IgD-negative memory B cell (primary cell): ENCODE measurements around the gene KIF6. TPM values are rescaled to one million over a fixed set of nuclear protein-coding genes. Genes with fewer than 3 reads are reported as not detected.

Experiments used
- H3K27ac Mint-ChIP-seq, 3 donors: one replicate each; pipeline ENCODE4 v1.8.0; 2020 to 2022; ENCODE audit warnings: mild to moderate bottlenecking in 3 of 3, mixed read lengths in 3 of 3, moderate library complexity in 1 of 3
- H3K27me3 Mint-ChIP-seq: one replicate; pipeline ENCODE4 v1.8.0; 2021; ENCODE audit warnings: mixed read lengths
- H3K36me3 Mint-ChIP-seq: one replicate; pipeline ENCODE4 v1.8.0; 2020; ENCODE audit warnings: mild to moderate bottlenecking, mixed read lengths
- H3K4me1 Mint-ChIP-seq, 3 donors: one replicate each; pipeline ENCODE4 v1.8.0; 2020 to 2022; ENCODE audit warnings: mixed read lengths in 3 of 3, mild to moderate bottlenecking in 1 of 3
- H3K4me3 Mint-ChIP-seq, 4 donors: one replicate each; pipeline ENCODE4 v1.8.0; 2020 to 2022; ENCODE audit warnings: mild to moderate bottlenecking in 4 of 4, mixed read lengths in 4 of 4, moderate library complexity in 3 of 4
- H3K9me3 Mint-ChIP-seq, 3 donors: one replicate each; pipeline ENCODE4 v1.8.0; 2020 to 2021; ENCODE audit warnings: mixed read lengths in 3 of 3, mild to moderate bottlenecking in 1 of 3
- polyA plus RNA-seq: library from polyadenylated mRNA; unstranded; fragments of 300-500 nt; fragmentation: Illumina TruSeq; gene quantifications from one replicate; pipeline ENCODE4 v1.2.3, GENCODE V29; 2021

Gene KIF6
- polyA plus RNA-seq, 1 donor from 2014 or later = not detected

GRCh38 chr6:39282774-39283173 lies 442.4 kb downstream of the KIF6 start:
- H3K27ac Mint-ChIP-seq = no peak overlapping the region
- H3K36me3 Mint-ChIP-seq = peaks cover 2% of the 10 kb centered on the region
- peaks cover 0 to 2% (median 2%) of the 10 kb centered on the region in 3 donors for H3K4me1 Mint-ChIP-seq
- no peak overlapping the region for H3K4me3 Mint-ChIP-seq
- peaks cover 0 to 3% (median 0%) of the 10 kb centered on the region in 3 donors for H3K9me3 Mint-ChIP-seq
- H3K27me3 Mint-ChIP-seq = peaks cover 14% of the 10 kb centered on the region

GRCh38 chr6:39281312-39281980 lies 443.8 kb downstream of the KIF6 start:
- Mint-ChIP-seq H3K4me3 (no peak overlapping the region), H3K27me3 (peaks cover 14% of the 10 kb centered on the region), H3K9me3 (peaks cover 0 to 5% (median 0%) of the 10 kb centered on the region in 3 donors), H3K36me3 (peaks cover 2% of the 10 kb centered on the region), H3K27ac (no peak overlapping the region), H3K4me1 (peaks cover 0 to 2% (median 2%) of the 10 kb centered on the region in 3 donors)

GRCh38 chr6:39280247-39280731 lies 444.9 kb downstream of the KIF6 start:
- Mint-ChIP-seq H3K4me1 (peaks cover 0 to 2% (median 0%) of the 10 kb centered on the region in 3 donors), H3K27me3 (peaks cover 15% of the 10 kb centered on the region), H3K9me3 (peaks cover 0 to 5% (median 0%) of the 10 kb centered on the region in 3 donors), H3K27ac (no peak overlapping the region), H3K4me3 (no peak overlapping the region), H3K36me3 (peaks cover 2% of the 10 kb centered on the region)

Other genes with a start within 250 kb of the KIF6 start
- not detected for gene DAAM2, start 67.0 kb upstream of the KIF6 start, polyA plus RNA-seq
- 0.19 TPM for gene MOCS1, start 209.1 kb upstream of the KIF6 start, polyA plus RNA-seq